ENCODE results near the gene CTNNBIP1. TPM values are rescaled to one million over a fixed set of nuclear protein-coding genes. Genes with fewer than 3 reads are reported as not detected.

Gene CTNNBIP1
- total RNA-seq, 1 experiment from 2014 or later = 31.3 TPM

DNA sequence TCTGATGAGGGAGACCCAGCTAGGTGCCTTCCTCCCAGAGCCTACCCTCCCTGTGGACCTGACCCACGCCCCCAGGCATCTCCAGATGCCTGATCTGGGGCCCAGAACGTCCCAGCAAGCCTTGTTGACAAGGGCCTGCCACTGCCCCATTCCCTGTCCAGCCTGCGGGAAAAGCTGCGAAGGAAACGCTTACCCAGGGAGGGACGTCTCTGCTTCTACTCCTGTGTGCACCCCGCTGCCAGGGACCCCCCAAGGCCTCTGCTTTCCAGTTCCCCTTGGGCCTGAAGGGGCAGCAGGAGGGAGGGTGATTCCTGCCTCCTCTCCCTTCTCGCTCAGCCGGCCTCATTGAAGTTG lies 74.7 kb downstream of the CTNNBIP1 start:
- RAD21 ChIA-PET (ENCODE audit: low non-redundant PET in 1 of 2, low total read pairs in 2 of 2, uncharacterized antibody in 2 of 2, unreplicated experiment in 2 of 2) = no interaction called here
- no peaks in the 10 kb centered on the region for H3K27me3 ChIP-seq (ENCODE audit: insufficient read depth, low read length)
- H3K4me3 ChIP-seq (replicated peaks in 1 of 2; ENCODE audit: low read depth in 1 of 2, low read length in 2 of 2) = no peak overlapping the region
- ATAC-seq (no peak), DNase-seq (ENCODE audit: low read depth, low spot score) (no peak)
- BruUV-seq (replicated peaks) = no TSS peak
- POLR2A ChIA-PET = no interaction called here
- no peak overlapping the region for H2AFZ ChIP-seq (ENCODE audit: low read depth, low read length, poor library complexity, severe bottlenecking)
- no peaks in the 10 kb centered on the region for H3K9me3 ChIP-seq (ENCODE audit: control insufficient read depth in 1 of 2, insufficient read depth in 1 of 2, low read depth in 1 of 2, low read length in 2 of 2)
- no peak overlapping the region for H3K4me2 ChIP-seq (ENCODE audit: low read length)
- H3K9me2 ChIP-seq (ENCODE audit: insufficient read depth) = no peaks in the 10 kb centered on the region
- H4K20me1 ChIP-seq (ENCODE audit: insufficient read depth) = no peaks in the 10 kb centered on the region
- CTCF ChIA-PET = no interaction called here
- TF ChIP-seq, protein P1, sequence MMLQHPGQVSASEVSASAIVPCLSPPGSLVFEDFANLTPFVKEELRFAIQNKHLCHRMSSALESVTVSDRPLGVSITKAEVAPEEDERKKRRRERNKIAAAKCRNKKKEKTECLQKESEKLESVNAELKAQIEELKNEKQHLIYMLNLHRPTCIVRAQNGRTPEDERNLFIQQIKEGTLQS (IDR thresholded peaks at IDR 0.05) = no peak
- TF ChIP-seq CBX3 (IDR thresholded peaks at IDR 0.05; ENCODE audit: low read depth) (no peak), RAD21 (IDR thresholded peaks at IDR 0.05; ENCODE audit: low read depth) (no peak), SP1 (IDR thresholded peaks at IDR 0.05; ENCODE audit: low read depth) (no peak), SRF (IDR thresholded peaks at IDR 0.05; ENCODE audit: low read depth) (no peak)
- TF ChIP-seq, protein P2, sequence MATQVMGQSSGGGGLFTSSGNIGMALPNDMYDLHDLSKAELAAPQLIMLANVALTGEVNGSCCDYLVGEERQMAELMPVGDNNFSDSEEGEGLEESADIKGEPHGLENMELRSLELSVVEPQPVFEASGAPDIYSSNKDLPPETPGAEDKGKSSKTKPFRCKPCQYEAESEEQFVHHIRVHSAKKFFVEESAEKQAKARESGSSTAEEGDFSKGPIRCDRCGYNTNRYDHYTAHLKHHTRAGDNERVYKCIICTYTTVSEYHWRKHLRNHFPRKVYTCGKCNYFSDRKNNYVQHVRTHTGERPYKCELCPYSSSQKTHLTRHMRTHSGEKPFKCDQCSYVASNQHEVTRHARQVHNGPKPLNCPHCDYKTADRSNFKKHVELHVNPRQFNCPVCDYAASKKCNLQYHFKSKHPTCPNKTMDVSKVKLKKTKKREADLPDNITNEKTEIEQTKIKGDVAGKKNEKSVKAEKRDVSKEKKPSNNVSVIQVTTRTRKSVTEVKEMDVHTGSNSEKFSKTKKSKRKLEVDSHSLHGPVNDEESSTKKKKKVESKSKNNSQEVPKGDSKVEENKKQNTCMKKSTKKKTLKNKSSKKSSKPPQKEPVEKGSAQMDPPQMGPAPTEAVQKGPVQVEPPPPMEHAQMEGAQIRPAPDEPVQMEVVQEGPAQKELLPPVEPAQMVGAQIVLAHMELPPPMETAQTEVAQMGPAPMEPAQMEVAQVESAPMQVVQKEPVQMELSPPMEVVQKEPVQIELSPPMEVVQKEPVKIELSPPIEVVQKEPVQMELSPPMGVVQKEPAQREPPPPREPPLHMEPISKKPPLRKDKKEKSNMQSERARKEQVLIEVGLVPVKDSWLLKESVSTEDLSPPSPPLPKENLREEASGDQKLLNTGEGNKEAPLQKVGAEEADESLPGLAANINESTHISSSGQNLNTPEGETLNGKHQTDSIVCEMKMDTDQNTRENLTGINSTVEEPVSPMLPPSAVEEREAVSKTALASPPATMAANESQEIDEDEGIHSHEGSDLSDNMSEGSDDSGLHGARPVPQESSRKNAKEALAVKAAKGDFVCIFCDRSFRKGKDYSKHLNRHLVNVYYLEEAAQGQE (IDR thresholded peaks at IDR 0.05; ENCODE audit: low read depth) = no peak
- TF ChIP-seq, protein P3, sequence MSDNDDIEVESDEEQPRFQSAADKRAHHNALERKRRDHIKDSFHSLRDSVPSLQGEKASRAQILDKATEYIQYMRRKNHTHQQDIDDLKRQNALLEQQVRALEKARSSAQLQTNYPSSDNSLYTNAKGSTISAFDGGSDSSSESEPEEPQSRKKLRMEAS (IDR thresholded peaks at IDR 0.05) = no peak
- intact Hi-C loops (cut with micrococcal nuclease) = no loop called here
- no peak overlapping the region for H3K27ac ChIP-seq (ENCODE audit: low read depth, low read length)
- H3K36me3 ChIP-seq (ENCODE audit: control insufficient read depth in 1 of 2, insufficient read depth in 2 of 2, low read length in 2 of 2) = no peaks in the 10 kb centered on the region
- H3K9ac ChIP-seq (ENCODE audit: low read length) = no peak overlapping the region
- no peaks in the 10 kb centered on the region for H3K79me2 ChIP-seq (ENCODE audit: insufficient read depth, low read length)
- peaks cover 6 to 17% of the 10 kb centered on the region in 2 experiments for H3K4me1 ChIP-seq (ENCODE audit: control insufficient read depth in 1 of 2, insufficient read depth in 2 of 2, low read length in 2 of 2)

DNA sequence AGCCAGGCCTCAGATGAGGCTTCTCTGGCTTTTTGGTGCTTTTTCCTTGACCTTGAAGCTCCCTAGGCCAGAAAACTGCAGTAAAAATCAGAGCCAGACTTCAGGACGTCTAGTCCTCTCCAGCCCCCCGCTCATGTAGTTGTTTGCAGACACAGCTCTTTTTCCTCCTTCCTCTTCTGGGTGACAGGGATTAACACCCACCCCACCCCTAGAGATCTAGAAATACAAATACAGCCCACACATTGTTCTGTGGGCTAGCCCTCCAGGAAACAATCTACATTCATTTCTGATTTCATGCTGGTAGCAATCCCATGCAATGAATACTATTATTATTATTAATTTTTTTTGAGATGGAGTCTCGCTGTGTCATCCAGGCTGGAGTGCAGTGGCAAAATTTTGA lies 76.4 kb downstream of the CTNNBIP1 start:
- ChIA-PET CTCF (no interaction called here), POLR2A (no interaction called here)
- no peak for ATAC-seq
- TF ChIP-seq POLR2A (IDR thresholded peaks at IDR 0.05; ENCODE audit: borderline replicate concordance, extremely low read depth, insufficient read depth, insufficient read length) (no peak), FOSL1 (IDR thresholded peaks at IDR 0.05; ENCODE audit: low read depth) (no peak), RAD21 (IDR thresholded peaks at IDR 0.05; ENCODE audit: low read depth) (no peak), EZH2 (IDR thresholded peaks at IDR 0.05) (no peak), CEBPB (IDR thresholded peaks at IDR 0.05; ENCODE audit: low read depth) (no peak), JUND (IDR thresholded peaks at IDR 0.05) (no peak), SP1 (IDR thresholded peaks at IDR 0.05; ENCODE audit: low read depth) (no peak), POLR2AphosphoS5 (IDR thresholded peaks at IDR 0.05; ENCODE audit: low read depth, low read length) (no peak), EGR1 (IDR thresholded peaks at IDR 0.05; ENCODE audit: low read depth) (no peak), TCF7L2 (IDR thresholded peaks at IDR 0.05; ENCODE audit: borderline replicate concordance, extremely low read depth, insufficient read depth, insufficient read length) (no peak), ZBTB33 (IDR thresholded peaks at IDR 0.05; ENCODE audit: extremely low read depth, insufficient replicate concordance, low read length) (no peak), ZFX (IDR thresholded peaks at IDR 0.05) (no peak)
- TF ChIP-seq, protein P3 (IDR thresholded peaks at IDR 0.05) = no peak

More for the DNA sequence above, 76.4 kb downstream of the CTNNBIP1 start:
- Histone ChIP-seq H3K27me3 (ENCODE audit: insufficient read depth, low read length) (no peaks in the 10 kb centered on the region), H3K4me2 (ENCODE audit: low read length) (no peak overlapping the region), H3K4me3 (replicated peaks in 1 of 2; ENCODE audit: low read depth in 1 of 2, low read length in 2 of 2) (no peak overlapping the region), H3K36me3 (ENCODE audit: control insufficient read depth in 1 of 2, insufficient read depth in 2 of 2, low read length in 2 of 2) (no peaks in the 10 kb centered on the region), H4K20me1 (ENCODE audit: insufficient read depth) (no peaks in the 10 kb centered on the region), H3K9ac (ENCODE audit: low read length) (no peak overlapping the region), H2AFZ (ENCODE audit: low read depth, low read length, poor library complexity, severe bottlenecking) (no peak overlapping the region), H3K79me2 (ENCODE audit: insufficient read depth, low read length) (no peaks in the 10 kb centered on the region), H3K9me2 (ENCODE audit: insufficient read depth) (no peaks in the 10 kb centered on the region), H3K27ac (ENCODE audit: low read depth, low read length) (no peak overlapping the region), H3K4me1 (ENCODE audit: control insufficient read depth in 1 of 2, insufficient read depth in 2 of 2, low read length in 2 of 2) (peaks cover 6 to 17% of the 10 kb centered on the region in 2 experiments), H3K9me3 (ENCODE audit: control insufficient read depth in 1 of 2, insufficient read depth in 1 of 2, low read depth in 1 of 2, low read length in 2 of 2) (no peaks in the 10 kb centered on the region)
- no peak for DNase-seq (ENCODE audit: low read depth, low spot score)
- RAD21 ChIA-PET (ENCODE audit: low non-redundant PET in 1 of 2, low total read pairs in 2 of 2, uncharacterized antibody in 2 of 2, unreplicated experiment in 2 of 2) = no interaction called here
- no TSS peak for BruUV-seq (replicated peaks)
- intact Hi-C loops (cut with micrococcal nuclease) = no loop called here

All from HCT116 (cell line).